ENCODE results near the gene TTC23L.

The TTC23L gene

DNA sequence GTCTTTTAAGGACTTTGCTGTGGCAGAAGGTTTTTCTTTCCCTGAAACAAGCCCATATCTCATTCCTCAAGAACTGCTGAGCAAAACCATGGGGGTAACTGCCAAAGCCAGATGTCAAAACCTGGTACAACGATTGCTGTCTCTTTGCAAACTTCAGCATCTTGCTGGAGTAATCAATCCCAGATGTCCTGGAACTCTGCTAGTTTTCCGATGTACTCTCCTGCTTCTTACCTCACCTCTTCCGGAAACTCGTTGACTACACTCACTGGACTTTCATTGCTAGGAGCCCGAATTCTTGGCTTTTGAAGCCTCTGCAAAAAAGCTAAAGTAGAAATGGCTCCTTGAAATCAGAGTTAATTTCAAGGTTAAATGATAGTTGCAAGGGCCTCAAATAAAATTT lies 53.0 kb downstream of the TTC23L start:
- TF ChIP-seq, protein P1, sequence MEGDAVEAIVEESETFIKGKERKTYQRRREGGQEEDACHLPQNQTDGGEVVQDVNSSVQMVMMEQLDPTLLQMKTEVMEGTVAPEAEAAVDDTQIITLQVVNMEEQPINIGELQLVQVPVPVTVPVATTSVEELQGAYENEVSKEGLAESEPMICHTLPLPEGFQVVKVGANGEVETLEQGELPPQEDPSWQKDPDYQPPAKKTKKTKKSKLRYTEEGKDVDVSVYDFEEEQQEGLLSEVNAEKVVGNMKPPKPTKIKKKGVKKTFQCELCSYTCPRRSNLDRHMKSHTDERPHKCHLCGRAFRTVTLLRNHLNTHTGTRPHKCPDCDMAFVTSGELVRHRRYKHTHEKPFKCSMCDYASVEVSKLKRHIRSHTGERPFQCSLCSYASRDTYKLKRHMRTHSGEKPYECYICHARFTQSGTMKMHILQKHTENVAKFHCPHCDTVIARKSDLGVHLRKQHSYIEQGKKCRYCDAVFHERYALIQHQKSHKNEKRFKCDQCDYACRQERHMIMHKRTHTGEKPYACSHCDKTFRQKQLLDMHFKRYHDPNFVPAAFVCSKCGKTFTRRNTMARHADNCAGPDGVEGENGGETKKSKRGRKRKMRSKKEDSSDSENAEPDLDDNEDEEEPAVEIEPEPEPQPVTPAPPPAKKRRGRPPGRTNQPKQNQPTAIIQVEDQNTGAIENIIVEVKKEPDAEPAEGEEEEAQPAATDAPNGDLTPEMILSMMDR (IDR thresholded peaks at IDR 0.05; ENCODE audit: insufficient read depth, low read depth, low read length, missing control alignments), result no peak
- no peak overlapping the region for H3K4me3 ChIP-seq (ENCODE audit: low read length)
- no peak for DNase-seq (ENCODE audit: low read depth)

GRCh38 chr5:34892414-34892813 lies 53.5 kb downstream of the TTC23L start:
- no peak for DNase-seq (ENCODE audit: low read depth)
- no peak overlapping the region for H3K4me3 ChIP-seq (ENCODE audit: low read length)
- TF ChIP-seq, protein P1 (IDR thresholded peaks at IDR 0.05; ENCODE audit: insufficient read depth, low read depth, low read length, missing control alignments), result no peak

GRCh38 chr5:34894716-34895115 lies 55.8 kb downstream of the TTC23L start:
- TF ChIP-seq, protein P1 (IDR thresholded peaks at IDR 0.05; ENCODE audit: insufficient read depth, low read depth, low read length, missing control alignments), result no peak
- DNase-seq (ENCODE audit: low read depth), result no peak
- no peak overlapping the region for H3K4me3 ChIP-seq (ENCODE audit: low read length)

- DNase-seq (ENCODE audit: low read depth), result no peak
- no peak overlapping the region for H3K4me3 ChIP-seq (ENCODE audit: low read length)
- TF ChIP-seq, protein P1 (IDR thresholded peaks at IDR 0.05; ENCODE audit: insufficient read depth, low read depth, low read length, missing control alignments), result no peak
Measured at GRCh38 chr5:34895641-34896419, 56.9 kb downstream of the TTC23L start.

- H3K4me3 ChIP-seq (ENCODE audit: low read length), result no peak overlapping the region
- TF ChIP-seq, protein P1 (IDR thresholded peaks at IDR 0.05; ENCODE audit: insufficient read depth, low read depth, low read length, missing control alignments), result no peak
- peak; percentile 9 for DNase-seq (ENCODE audit: low read depth)
Measured at GRCh38 chr5:34897646-34898045, 58.7 kb downstream of the TTC23L start.

- TF ChIP-seq, protein P1 (IDR thresholded peaks at IDR 0.05; ENCODE audit: insufficient read depth, low read depth, low read length, missing control alignments), result peak; percentile 91
- peak; percentile 78 for DNase-seq (ENCODE audit: low read depth)
- H3K4me3 ChIP-seq (ENCODE audit: low read length), result no peak overlapping the region
Measured at GRCh38 chr5:34898258-34898895, 59.4 kb downstream of the TTC23L start.
